Fibroblast of the aortic adventitia (primary cell): ENCODE data around the gene CACNA1H. TPM values are rescaled to one million over a fixed set of nuclear protein-coding genes. Genes with fewer than 3 reads are reported as not detected.
"Not testable (repeated sequence)": the region's sequence is repeated elsewhere in the genome, so short reads cannot be mapped to it uniquely, and the experiment has no call there.

ENCODE experiments used
- DNase-seq: peaks from one replicate; pipeline ENCODE4 v3.0.0-alpha.2; 2010; ENCODE audit warnings: low read depth
- H3K4me3 ChIP-seq: 2 replicates; pipeline ENCODE4 v1.5.1; 2011; ENCODE audit warnings: low read depth, mild to moderate bottlenecking, control low read depth, low read length, moderate library complexity
- total RNA-seq: library from RNA; depleted of rRNA; stranded (reverse); fragments of >200 nt; gene quantifications from 2 replicates; pipeline ENCODE4 v1.2.3, GENCODE V29; 2012; ENCODE audit warnings: low replicate concordance
- TF ChIP-seq, protein P1 (sequence below): IDR thresholded peaks from 2 replicates; pipeline ENCODE4 v1.5.1; 2011; ENCODE audit warnings: mild to moderate bottlenecking, low read length, control low read depth, inconsistent platforms; ENCODE audit not compliant: insufficient read depth

The CACNA1H gene
- total RNA-seq, 1 donor: not detected

DNA sequence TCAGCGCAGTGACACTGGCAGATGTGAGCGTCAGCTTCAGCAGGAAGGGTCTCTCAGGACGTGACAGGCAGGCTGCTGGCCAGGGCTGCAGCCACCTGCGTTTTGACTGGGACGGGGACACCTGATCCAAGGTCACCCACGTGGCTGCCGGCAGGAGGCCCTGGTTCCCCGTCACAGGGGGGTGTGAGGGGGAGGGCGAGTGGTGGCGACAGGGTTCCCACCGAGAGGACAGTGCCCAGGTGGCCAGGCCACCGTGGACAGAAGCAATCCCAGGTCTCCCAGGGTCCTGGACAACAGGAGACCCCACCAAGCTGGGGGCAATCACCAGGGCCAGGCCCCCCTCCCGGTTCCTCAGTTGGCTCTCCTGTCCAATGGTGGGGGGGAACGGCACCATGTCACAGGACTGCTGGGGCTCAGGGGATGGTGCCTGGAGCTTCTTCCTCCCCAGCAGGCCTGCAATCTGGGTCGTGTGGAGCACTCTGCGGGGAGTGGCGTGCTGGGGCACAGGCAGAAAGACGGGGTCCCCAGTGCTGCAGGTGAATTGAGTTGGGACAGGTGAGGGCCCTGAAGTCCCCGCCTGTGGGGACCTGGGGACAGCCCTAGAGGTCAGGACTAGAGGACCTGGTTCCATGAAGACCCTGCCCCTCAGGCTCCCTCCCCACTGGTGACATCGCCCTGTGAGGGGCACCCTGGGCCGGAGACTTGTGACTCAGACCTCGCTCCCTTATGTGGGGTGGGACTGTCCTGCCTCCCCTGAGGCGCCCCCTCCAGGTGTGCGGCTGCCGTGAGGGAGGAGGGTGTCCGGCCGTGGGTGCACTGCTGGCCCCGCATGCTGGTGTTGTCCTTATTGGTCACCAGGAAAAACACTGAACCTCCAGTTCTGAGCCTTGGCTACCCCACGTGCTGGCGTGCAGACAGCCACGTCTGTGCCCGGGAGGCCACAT lies 91.3 kb downstream of the CACNA1H start:
- not testable (repeated sequence) for H3K4me3 ChIP-seq, DNase-seq

DNA sequence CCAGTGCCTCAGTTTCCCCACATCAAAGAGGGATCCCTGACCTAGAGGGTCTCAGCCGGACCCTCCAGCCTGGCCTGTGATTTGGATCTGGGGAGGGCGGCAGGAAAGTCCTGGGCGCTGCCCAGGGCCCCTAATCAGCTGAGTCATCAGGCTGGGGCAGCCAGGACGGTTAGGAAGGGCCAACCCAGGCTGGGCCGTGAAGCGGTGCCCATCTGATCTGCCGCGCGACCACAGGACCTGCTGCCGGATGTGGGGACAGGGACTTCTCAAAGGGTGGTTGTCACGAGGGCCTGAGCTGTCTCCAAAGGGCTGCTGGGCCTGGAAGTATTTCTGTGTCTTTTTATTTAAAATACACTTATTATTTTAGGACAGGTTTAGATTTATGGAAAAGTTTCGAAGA lies 92.0 kb downstream of the CACNA1H start:
- no peak for DNase-seq

DNA sequence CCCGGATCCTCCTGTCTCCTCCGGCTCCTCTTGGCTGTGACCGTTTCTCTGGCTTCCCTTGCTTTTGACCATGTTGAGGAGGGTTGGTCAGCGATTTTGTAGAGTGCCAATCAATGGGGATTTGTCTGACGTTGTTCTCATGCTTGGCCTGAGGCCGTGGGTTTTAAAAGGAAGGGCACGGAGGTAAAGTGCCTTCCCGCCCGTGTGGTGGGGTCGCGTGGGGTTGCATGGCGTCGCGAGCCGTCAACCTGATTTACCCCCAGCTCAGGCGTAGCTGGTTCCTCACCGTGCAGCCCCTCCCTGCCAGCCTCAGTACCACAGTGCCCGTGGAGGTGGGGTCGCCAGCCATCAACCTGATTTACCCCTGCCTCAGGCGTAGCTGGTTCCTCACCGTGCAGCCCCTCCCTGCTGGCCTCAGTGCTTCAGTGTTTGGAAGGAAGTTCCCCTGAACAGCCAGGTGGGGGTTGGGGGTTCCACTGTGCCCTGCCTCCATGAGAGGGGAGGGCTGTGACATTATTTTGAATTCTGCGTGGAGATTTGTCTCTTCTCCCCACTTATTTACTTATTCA lies 92.6 kb downstream of the CACNA1H start:
- DNase-seq: no peak
- TF ChIP-seq, protein P1, sequence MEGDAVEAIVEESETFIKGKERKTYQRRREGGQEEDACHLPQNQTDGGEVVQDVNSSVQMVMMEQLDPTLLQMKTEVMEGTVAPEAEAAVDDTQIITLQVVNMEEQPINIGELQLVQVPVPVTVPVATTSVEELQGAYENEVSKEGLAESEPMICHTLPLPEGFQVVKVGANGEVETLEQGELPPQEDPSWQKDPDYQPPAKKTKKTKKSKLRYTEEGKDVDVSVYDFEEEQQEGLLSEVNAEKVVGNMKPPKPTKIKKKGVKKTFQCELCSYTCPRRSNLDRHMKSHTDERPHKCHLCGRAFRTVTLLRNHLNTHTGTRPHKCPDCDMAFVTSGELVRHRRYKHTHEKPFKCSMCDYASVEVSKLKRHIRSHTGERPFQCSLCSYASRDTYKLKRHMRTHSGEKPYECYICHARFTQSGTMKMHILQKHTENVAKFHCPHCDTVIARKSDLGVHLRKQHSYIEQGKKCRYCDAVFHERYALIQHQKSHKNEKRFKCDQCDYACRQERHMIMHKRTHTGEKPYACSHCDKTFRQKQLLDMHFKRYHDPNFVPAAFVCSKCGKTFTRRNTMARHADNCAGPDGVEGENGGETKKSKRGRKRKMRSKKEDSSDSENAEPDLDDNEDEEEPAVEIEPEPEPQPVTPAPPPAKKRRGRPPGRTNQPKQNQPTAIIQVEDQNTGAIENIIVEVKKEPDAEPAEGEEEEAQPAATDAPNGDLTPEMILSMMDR: no peak
- H3K4me3 ChIP-seq: no peak overlapping the region

More for the DNA sequence above, 92.0 kb downstream of the CACNA1H start:
- no peak overlapping the region for H3K4me3 ChIP-seq
- TF ChIP-seq, protein P1: no peak

DNA sequence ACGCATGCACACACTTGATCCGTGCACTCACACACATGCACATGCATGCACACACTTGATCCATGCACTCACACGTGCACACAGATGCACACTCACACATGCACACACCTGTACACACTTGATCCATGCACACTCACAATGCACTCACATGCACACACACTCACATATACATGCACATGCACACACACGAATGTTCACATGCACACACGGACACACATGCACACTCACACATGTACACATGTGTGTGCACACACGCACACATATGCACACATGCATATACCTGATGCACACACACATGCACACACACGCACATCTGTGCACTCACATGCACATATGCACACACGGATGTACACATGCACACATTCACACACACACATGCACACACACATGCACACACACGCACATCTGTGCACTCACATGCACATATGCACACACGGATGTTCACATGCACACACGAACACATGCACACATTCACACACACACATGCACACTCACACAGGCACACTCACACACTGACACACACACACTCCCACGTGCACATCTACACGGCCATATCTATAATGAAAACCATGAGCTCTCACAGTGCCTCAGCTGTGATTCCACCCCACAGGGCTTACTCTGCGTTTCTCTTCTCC lies 95.1 kb downstream of the CACNA1H start:
- DNase-seq, H3K4me3 ChIP-seq: not testable (repeated sequence)

DNA sequence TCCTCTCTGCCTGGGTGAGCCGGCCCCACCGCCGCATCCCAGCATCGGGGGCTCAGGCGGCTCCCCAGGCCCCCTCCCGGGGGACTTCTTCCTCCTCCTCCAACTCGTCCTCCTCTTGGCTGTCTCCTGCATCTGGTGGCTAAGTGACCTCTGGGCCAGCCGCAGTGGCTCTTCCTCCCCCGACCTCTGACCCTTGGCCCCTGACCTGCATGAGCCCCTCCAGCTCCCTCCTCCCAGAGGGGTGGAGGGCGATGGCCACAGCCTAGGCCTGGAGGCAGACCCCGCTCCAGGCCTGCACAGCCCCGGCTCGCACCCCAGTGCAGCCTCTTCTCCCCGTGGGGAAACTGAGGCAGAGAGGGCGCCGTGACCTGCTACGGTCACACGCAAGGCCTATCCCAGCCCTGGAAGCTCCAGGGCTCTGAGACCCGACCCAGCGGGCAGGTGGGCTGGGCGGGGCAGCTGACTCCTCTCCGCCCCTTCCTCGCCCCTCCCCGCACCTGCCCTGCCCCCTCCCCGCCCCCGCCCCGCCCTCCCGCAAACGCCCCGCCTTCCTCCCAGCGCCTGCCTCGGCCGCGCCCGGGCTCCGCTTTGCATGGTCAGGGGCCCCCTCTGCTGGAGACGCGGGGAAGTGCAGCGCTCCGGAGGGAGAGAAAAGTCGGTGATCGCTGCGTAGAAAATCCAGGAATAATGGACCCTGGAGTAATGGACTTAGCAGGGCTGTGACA lies 96.3 kb downstream of the CACNA1H start:
- not testable (repeated sequence) for H3K4me3 ChIP-seq, DNase-seq

DNA sequence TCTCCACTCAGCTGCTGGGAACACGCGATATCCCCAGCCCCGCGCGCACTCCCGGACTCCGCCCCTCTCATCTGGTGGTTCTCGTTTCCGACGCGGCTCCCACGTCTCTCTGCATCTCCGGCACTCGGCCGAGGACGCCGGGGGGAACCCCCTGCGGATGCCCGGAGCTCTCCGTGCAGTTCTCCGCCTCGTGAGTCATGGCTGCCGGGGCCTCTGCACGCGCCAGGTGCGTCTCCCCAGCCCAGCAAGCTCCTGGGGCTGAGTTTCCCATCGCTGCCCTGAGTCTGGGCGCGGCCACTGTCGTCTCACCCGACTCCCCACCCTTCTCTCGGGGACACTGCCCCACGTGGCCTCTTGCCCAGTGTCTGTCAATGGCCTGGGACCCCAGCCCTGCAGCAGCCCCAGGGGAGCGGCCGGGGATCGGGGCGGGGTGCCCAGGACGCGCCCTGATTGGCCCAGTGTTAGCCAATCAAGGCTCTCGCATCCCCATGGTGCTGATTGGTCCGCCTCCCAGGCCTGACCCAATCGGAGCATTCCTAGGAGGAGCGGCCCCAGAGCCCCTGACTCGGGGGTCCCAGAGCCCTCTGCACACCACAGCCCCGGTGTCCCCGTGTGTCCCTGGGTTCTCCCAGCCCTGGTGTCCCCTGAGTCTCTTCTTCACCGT lies 100.9 kb downstream of the CACNA1H start:
- not testable (repeated sequence) for DNase-seq, H3K4me3 ChIP-seq

DNA sequence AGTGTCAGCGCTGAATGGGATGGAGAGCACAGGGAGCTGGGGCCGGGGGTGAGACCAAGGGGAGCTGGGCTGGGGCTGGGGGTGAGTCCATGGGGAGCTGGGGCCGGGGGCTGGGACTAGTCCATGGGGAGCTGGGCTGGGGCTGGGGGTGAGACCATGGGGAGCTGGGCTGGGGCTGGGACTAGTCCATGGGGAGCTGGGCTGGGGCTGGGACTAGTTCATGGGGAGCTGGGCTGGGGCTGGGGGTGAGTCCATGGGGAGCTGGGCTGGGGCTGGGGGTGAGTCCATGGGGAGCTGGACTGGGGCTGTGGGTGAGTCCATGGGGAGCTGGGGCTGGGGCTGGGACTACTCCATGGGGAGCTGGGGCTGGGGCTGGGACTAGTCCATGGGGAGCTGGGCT lies 101.9 kb downstream of the CACNA1H start:
- not testable (repeated sequence) for H3K4me3 ChIP-seq, DNase-seq

DNA sequence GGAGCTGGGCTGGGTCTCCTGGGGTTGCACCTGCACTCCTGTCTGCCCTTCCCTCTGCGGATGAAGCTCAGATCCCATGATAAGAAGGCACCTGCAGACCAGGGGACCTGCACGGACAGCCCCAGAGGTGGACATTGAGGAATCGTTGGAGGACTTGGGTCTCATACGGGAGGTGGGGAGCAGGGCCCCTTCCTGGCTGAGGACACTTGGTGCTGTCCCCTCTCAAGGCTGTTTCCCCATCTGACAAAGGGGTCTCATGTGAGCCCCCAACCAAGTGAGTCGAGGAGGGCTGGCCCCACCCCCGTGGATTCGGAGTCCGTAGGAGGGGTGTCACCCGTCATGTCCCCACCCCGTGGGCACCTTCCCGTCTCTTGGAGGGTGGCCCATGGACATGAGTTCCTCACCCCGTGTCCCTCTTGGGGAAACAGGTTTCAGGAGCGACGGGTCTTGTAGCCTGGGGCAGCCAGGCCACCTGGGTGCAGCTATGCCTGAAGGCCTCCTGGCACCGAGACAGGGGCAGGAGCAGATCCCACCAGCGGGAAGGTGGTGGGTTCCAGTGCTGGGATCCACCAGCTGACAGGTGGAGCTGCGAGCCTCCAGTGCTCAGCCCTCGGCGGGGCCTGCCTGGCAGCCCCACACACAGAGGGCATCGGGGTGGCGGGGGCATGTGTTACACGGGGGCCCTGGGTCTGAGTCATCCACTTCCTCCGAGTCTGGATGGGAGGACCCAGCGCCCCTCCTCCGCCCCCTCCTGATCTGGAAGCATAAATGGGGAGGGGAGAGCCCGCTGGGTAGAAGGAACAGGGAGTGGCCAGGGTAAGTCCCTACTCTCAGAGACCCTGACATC lies 102.6 kb downstream of the CACNA1H start, which contains the start of gene TPSD1:
Gene TPSD1 (plus strand): TSS at position 794 of the 847 bp plus-strand sequence. CDS start 212 bp downstream, outside the sequence.
- not testable (repeated sequence) for DNase-seq, H3K4me3 ChIP-seq

DNA sequence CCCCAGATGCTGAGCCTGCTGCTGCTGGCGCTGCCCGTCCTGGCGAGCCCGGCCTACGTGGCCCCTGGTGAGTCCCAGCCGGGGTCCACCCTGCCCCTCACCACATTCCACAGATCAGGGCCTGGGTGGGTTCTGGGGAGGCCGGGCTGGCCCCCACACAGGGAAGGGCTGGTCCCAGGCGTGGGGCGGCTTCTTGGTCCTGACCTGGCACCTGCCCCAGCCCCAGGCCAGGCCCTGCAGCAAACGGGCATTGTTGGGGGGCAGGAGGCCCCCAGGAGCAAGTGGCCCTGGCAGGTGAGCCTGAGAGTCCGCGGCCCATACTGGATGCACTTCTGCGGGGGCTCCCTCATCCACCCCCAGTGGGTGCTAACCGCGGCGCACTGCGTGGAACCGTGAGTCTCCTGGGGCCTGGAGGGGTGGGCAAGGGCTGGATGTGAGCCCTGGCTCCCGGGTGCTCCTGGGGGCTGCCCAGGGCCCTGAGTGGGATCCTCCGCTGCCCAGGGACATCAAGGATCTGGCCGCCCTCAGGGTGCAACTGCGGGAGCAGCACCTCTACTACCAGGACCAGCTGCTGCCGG lies 103.5 kb downstream of the CACNA1H start:
- DNase-seq, H3K4me3 ChIP-seq: not testable (repeated sequence)
